WTC11 (cell line): ENCODE results near the gene CACNA1D. TPM values are rescaled to one million over a fixed set of nuclear protein-coding genes. Genes with fewer than 3 reads are reported as not detected.
A peak's percentile ranks its signal among the peaks of the same experiment; 100 is the strongest.

Experiments used
- ATAC-seq: fragments of 200-7000 bp; cut with Tn5 transposase; 2 replicates; pipeline ENCODE4 v1.10.0; 2021; ENCODE audit warnings: mild to moderate bottlenecking, moderate library complexity
- CTCF ChIA-PET: fragments of 300-600 bp; sonication (Branson Sonifier 250); formaldehyde crosslinking; loops from one replicate; lab custom pipeline; 2021; ENCODE audit warnings: antibody characterized with exemption; lab: Charles Lee
- POLR2A ChIA-PET: fragments of 350-600 bp; sonication (Branson Sonifier 250); formaldehyde crosslinking; loops from one replicate; lab custom pipeline; 2021; ENCODE audit warnings: antibody characterized with exemption; lab: Charles Lee
- DNase-seq: peaks from one replicate; pipeline ENCODE4 v3.0.0; 2021; ENCODE audit warnings: low spot score
- H3K27ac Mint-ChIP-seq: 2 replicates; pipeline ENCODE4 v1.8.0; 2021; ENCODE audit warnings: mixed read lengths
- H3K27me3 Mint-ChIP-seq: 2 replicates; pipeline ENCODE4 v1.8.0; 2021; ENCODE audit warnings: low read depth, mild to moderate bottlenecking, moderate library complexity, mixed read lengths
- H3K36me3 Mint-ChIP-seq: 2 replicates; pipeline ENCODE4 v1.8.0; 2021; ENCODE audit warnings: mixed read lengths
- H3K4me1 Mint-ChIP-seq: 2 replicates; pipeline ENCODE4 v1.8.0; 2022; ENCODE audit warnings: mixed read lengths
- H3K4me3 Mint-ChIP-seq: 2 replicates; pipeline ENCODE4 v1.8.0; 2021; ENCODE audit warnings: mild to moderate bottlenecking, moderate library complexity, mixed read lengths
- H3K9me3 Mint-ChIP-seq: 2 replicates; pipeline ENCODE4 v1.8.0; 2021; ENCODE audit warnings: mixed read lengths
- CREB1 ChIP-seq: sonication (generic); formaldehyde crosslinking; IDR thresholded peaks from 2 replicates; pipeline ENCODE4 v1.8.0; 2023; ENCODE audit warnings: mild to moderate bottlenecking, missing genetic modification reagents
- HMGA2 ChIP-seq: fragments of 250-450 bp; sonication (Bioruptor Pico); IDR thresholded peaks from 2 replicates; pipeline ENCODE4 v1.4.0; 2021; ENCODE audit warnings: mild to moderate bottlenecking, moderate library complexity
- NFATC4 ChIP-seq: fragments of 250-450 bp; sonication (Bioruptor Pico); IDR thresholded peaks from 2 replicates; pipeline ENCODE4 v1.9.0; 2021; ENCODE audit warnings: mild to moderate bottlenecking
- NFYB ChIP-seq: sonication (generic); formaldehyde crosslinking; conservative IDR thresholded peaks from 2 replicates; pipeline ENCODE4 v1.8.0; 2022; ENCODE audit warnings: low read depth, missing genetic modification reagents
- RORB ChIP-seq: fragments of 250-450 bp; sonication (Bioruptor Pico); IDR thresholded peaks from 2 replicates; pipeline ENCODE4 v1.9.0; 2021; ENCODE audit warnings: mild to moderate bottlenecking
- ZNF263 ChIP-seq: sonication (generic); formaldehyde crosslinking; IDR thresholded peaks from 2 replicates; pipeline ENCODE4 v1.8.1; 2022; ENCODE audit warnings: low read depth, mild to moderate bottlenecking, moderate library complexity, missing genetic modification reagents
- total RNA-seq: library from RNA; stranded (reverse); gene quantifications from 3 replicates; pipeline ENCODE4 v1.2.3, GENCODE V29; 2021
- TF ChIP-seq, protein P1 (sequence below): fragments of 250-450 bp; sonication (Bioruptor Pico); conservative IDR thresholded peaks from 2 replicates; pipeline ENCODE4 v1.9.0; 2021; ENCODE audit warnings: mild to moderate bottlenecking
- TF ChIP-seq, protein P2 (sequence below): sonication (generic); formaldehyde crosslinking; IDR thresholded peaks from 2 replicates; pipeline ENCODE4 v1.8.0; 2022; ENCODE audit warnings: mild to moderate bottlenecking, missing genetic modification reagents
- TF ChIP-seq, protein P3 (sequence below): sonication (generic); formaldehyde crosslinking; IDR thresholded peaks from 2 replicates; pipeline ENCODE4 v1.8.1; 2023; ENCODE audit warnings: mild to moderate bottlenecking, missing genetic modification reagents
- TF ChIP-seq, protein P4 (sequence below): sonication (generic); formaldehyde crosslinking; IDR thresholded peaks from 2 replicates; pipeline ENCODE4 v1.8.1; 2022; ENCODE audit warnings: missing genetic modification reagents, borderline replicate concordance
- TF ChIP-seq, protein P5 (sequence below): fragments of 200-600 bp; IDR thresholded peaks from 2 replicates; pipeline ENCODE4 v1.8.0; 2022; ENCODE audit warnings: antibody characterized with exemption
- TF ChIP-seq, protein P6 (sequence below): sonication (generic); formaldehyde crosslinking; IDR thresholded peaks from 2 replicates; pipeline ENCODE4 v1.8.0; 2022; ENCODE audit warnings: mild to moderate bottlenecking, missing genetic modification reagents
- TF ChIP-seq, protein P7 (sequence below): sonication (generic); formaldehyde crosslinking; IDR thresholded peaks from 2 replicates; pipeline ENCODE4 v1.8.1; 2023; ENCODE audit warnings: mild to moderate bottlenecking, missing genetic modification reagents, borderline replicate concordance
- TF ChIP-seq, protein P8 (sequence below): fragments of 250-450 bp; sonication (Bioruptor Pico); IDR thresholded peaks from 2 replicates; pipeline ENCODE4 v1.8.0; 2021; ENCODE audit warnings: mild to moderate bottlenecking

Gene CACNA1D
- total RNA-seq, 1 experiment from 2014 or later, result 2.3 TPM

DNA sequence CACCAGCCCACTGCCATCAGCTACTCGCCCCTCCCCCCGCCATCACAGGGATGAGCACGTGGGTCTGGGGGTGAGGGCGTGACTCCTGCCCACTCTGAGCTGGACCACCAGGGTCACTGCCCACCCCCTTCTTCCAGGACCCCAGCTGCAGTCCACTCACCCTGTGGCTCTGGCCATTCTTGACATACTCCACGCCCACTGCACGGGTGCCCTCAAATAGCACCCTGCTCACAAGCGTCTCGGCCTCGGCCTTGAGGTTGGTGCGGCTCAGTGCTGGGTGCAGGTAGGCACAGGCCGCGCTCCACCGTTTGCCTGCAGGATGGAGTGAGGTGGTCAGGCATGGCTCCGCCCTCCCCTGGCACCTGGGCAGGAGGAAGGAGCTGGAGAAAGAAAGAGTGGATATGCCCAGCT is 327.9 kb downstream of the CACNA1D start:
- Mint-ChIP-seq H3K4me3 (no peak overlapping the region), H3K27me3 (no peaks in the 10 kb centered on the region), H3K4me1 (peaks cover 9% of the 10 kb centered on the region), H3K27ac (no peak overlapping the region), H3K36me3 (no peaks in the 10 kb centered on the region; the same call in 1 of the 2 replicates), H3K9me3 (no peaks in the 10 kb centered on the region)
- CTCF ChIA-PET, result interaction anchor here (0.5 to 1.3 kb wide), 7 partner anchors 9 to 129 kb away, joined by 3 to 4 read pairs (median 3); no protein-coding TSS in a partner anchor
- ATAC-seq, result no peak
- TF ChIP-seq, protein P1, sequence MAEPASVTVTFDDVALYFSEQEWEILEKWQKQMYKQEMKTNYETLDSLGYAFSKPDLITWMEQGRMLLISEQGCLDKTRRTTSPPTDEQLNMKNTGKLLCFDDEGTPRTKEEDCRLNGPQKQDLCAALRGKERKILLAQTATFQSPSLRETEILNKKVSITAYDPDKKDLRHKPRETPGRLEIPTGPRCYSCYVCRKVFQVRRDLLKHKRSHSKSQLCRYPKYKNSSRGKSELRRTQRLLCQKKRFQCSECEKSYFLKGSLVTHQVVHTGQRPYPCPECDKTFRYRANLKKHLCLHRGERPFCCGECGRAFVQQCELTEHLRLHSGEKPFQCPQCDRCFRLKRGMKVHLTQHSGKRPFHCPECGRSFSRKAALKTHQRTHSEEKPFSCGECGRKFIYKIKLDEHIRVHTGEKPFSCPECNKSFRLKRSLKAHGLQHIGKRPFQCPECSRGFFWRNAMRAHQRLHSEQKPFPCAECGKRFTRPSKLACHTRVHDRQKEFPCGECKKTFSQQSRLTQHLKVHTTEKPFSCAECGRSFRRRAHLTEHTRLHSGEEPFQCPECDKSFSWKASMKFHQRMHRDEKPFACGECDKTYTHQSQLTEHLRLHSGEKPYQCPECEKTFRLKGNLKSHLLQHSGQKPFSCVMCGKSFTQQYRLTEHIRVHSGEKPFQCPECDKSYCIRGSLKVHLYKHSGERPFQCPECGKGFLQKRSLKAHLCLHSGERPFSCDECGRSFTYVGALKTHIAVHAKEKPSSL (CRISPR knock-in tag), result no peak
- TF ChIP-seq, protein P2, sequence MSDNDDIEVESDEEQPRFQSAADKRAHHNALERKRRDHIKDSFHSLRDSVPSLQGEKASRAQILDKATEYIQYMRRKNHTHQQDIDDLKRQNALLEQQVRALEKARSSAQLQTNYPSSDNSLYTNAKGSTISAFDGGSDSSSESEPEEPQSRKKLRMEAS (CRISPR knock-in tag), result no peak
- TF ChIP-seq, protein P3, sequence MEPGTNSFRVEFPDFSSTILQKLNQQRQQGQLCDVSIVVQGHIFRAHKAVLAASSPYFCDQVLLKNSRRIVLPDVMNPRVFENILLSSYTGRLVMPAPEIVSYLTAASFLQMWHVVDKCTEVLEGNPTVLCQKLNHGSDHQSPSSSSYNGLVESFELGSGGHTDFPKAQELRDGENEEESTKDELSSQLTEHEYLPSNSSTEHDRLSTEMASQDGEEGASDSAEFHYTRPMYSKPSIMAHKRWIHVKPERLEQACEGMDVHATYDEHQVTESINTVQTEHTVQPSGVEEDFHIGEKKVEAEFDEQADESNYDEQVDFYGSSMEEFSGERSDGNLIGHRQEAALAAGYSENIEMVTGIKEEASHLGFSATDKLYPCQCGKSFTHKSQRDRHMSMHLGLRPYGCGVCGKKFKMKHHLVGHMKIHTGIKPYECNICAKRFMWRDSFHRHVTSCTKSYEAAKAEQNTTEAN (CRISPR knock-in tag), result no peak
- TF ChIP-seq, all 79 proteins: peak for 0
- no peak for DNase-seq
- POLR2A ChIA-PET, result interaction anchor here (0.5 kb wide), 1 partner anchor 12 kb away, joined by 3 read pairs; no protein-coding TSS in a partner anchor

DNA sequence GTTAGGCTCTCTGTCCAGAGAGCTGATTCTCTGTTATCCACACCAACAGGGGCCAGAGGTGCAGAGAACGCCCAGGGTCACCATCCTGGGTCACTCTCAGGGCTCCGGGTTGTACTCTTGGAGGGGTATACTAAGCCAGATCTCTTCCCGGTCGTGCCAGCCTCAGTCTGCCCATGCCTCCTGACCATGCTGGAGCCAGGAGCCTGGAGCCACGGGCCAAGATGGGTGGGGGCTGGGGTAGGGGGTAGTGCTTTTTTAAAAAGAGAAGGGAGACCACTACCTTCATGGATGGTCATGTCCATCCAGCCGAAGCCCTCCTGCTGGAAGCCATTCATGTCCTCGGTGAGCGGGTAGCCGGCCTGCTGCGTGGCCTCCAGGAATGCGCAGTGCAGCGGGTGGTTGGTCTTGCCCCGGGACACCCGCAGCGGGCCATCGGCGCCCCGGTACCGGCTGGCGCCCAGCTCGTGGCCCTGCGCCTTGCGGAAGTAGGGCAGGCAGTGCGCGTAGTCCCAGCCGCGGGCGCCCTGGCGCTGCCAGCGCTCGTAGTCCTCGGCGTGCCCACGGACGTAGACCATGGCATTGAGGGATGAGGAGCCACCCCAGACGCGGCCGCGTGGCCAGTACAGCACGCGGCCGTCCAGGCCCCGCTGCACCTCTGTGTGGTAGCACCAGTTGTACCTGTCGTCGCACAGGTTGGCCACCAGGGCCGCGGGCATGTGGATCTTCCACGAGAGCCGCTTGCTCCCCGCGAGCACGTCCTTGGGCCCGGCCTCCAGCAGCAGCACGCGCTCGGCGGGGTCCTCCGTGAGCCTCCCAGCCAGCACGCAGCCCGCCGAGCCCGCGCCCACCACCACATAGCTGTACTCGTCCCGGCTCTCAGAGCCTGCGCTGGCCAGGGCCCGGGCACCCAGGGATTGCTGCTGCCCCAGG is 328.9 kb downstream of the CACNA1D start:
- Mint-ChIP-seq H3K27ac (no peak overlapping the region), H3K4me3 (no peak overlapping the region), H3K4me1 (peaks cover 9% of the 10 kb centered on the region), H3K27me3 (no peaks in the 10 kb centered on the region), H3K36me3 (no peaks in the 10 kb centered on the region; the same call in 1 of the 2 replicates), H3K9me3 (no peaks in the 10 kb centered on the region)
- peak; percentile 59 for DNase-seq
- ChIA-PET POLR2A (no interaction called here), CTCF (interaction anchor here (1.3 kb wide), 1 partner anchor 75 kb away, joined by 3 read pairs; no protein-coding TSS in a partner anchor)
- TF ChIP-seq, protein P4, sequence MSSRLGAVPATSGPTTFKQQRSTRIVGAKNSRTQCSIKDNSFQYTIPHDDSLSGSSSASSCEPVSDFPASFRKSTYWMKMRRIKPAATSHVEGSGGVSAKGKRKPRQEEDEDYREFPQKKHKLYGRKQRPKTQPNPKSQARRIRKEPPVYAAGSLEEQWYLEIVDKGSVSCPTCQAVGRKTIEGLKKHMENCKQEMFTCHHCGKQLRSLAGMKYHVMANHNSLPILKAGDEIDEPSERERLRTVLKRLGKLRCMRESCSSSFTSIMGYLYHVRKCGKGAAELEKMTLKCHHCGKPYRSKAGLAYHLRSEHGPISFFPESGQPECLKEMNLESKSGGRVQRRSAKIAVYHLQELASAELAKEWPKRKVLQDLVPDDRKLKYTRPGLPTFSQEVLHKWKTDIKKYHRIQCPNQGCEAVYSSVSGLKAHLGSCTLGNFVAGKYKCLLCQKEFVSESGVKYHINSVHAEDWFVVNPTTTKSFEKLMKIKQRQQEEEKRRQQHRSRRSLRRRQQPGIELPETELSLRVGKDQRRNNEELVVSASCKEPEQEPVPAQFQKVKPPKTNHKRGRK (CRISPR knock-in tag), result no peak
- TF ChIP-seq HMGA2 (CRISPR knock-in tag), result no peak
- TF ChIP-seq RORB (CRISPR knock-in tag), result no peak
- TF ChIP-seq, protein P5, sequence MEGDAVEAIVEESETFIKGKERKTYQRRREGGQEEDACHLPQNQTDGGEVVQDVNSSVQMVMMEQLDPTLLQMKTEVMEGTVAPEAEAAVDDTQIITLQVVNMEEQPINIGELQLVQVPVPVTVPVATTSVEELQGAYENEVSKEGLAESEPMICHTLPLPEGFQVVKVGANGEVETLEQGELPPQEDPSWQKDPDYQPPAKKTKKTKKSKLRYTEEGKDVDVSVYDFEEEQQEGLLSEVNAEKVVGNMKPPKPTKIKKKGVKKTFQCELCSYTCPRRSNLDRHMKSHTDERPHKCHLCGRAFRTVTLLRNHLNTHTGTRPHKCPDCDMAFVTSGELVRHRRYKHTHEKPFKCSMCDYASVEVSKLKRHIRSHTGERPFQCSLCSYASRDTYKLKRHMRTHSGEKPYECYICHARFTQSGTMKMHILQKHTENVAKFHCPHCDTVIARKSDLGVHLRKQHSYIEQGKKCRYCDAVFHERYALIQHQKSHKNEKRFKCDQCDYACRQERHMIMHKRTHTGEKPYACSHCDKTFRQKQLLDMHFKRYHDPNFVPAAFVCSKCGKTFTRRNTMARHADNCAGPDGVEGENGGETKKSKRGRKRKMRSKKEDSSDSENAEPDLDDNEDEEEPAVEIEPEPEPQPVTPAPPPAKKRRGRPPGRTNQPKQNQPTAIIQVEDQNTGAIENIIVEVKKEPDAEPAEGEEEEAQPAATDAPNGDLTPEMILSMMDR, result peak; percentile 37; the same call in 1 of the 2 replicates
- peak; percentile 94 for ATAC-seq

DNA sequence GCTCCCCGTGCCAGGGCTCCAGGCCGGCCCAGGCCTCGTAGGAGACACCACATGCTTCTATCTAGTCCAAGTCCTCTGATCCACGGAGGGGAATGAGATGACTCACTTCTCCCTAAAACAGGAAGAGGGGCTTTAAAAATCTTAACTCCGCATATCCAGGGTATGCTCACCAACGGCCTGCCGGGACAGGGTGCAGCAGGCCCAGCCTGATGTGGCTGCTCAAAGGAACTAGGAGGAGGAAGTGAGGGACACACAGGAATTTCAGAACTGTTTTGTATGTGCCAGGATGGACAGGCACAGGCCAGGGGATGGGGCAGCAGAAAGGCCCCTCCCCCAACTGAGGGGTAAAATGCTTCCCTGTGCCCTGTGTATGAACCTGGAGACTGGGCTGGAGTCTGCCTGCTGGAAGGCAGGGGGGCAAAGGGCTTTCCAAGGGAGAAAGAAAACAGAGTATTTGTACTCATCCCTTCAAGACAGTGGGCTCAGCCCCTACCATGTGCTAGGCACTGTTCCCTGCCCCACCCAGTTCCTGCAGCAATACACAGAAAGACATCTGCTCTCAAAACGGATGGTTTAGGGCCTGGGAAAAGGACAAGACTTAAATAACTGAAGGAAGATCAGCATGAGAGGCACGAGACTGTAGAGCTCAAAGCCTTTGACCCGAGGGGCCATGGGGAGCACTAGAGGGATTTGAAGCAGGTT is 329.7 kb downstream of the CACNA1D start:
- Mint-ChIP-seq H3K36me3 (no peaks in the 10 kb centered on the region; the same call in 1 of the 2 replicates), H3K4me1 (peaks cover 9% of the 10 kb centered on the region), H3K27ac (peak overlapping the region; percentile 52; the same call in 1 of the 2 replicates), H3K9me3 (no peaks in the 10 kb centered on the region), H3K4me3 (no peak overlapping the region), H3K27me3 (no peaks in the 10 kb centered on the region)
- POLR2A ChIA-PET, result no interaction called here
- ATAC-seq (peak; percentile 19; the same call in 1 of the 2 replicates), DNase-seq (no peak)
- CTCF ChIA-PET, result interaction anchor here (1.0 kb wide), 1 partner anchor 21 kb away, joined by 3 read pairs; no protein-coding TSS in a partner anchor
- no peak for TF ChIP-seq NFATC4 (CRISPR knock-in tag)
- TF ChIP-seq, protein P6, sequence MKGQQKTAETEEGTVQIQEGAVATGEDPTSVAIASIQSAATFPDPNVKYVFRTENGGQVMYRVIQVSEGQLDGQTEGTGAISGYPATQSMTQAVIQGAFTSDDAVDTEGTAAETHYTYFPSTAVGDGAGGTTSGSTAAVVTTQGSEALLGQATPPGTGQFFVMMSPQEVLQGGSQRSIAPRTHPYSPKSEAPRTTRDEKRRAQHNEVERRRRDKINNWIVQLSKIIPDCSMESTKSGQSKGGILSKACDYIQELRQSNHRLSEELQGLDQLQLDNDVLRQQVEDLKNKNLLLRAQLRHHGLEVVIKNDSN, result no peak
- no peak for TF ChIP-seq ZNF263 (CRISPR knock-in tag)
- TF ChIP-seq NFYB (CRISPR knock-in tag), result no peak
- TF ChIP-seq, protein P7, sequence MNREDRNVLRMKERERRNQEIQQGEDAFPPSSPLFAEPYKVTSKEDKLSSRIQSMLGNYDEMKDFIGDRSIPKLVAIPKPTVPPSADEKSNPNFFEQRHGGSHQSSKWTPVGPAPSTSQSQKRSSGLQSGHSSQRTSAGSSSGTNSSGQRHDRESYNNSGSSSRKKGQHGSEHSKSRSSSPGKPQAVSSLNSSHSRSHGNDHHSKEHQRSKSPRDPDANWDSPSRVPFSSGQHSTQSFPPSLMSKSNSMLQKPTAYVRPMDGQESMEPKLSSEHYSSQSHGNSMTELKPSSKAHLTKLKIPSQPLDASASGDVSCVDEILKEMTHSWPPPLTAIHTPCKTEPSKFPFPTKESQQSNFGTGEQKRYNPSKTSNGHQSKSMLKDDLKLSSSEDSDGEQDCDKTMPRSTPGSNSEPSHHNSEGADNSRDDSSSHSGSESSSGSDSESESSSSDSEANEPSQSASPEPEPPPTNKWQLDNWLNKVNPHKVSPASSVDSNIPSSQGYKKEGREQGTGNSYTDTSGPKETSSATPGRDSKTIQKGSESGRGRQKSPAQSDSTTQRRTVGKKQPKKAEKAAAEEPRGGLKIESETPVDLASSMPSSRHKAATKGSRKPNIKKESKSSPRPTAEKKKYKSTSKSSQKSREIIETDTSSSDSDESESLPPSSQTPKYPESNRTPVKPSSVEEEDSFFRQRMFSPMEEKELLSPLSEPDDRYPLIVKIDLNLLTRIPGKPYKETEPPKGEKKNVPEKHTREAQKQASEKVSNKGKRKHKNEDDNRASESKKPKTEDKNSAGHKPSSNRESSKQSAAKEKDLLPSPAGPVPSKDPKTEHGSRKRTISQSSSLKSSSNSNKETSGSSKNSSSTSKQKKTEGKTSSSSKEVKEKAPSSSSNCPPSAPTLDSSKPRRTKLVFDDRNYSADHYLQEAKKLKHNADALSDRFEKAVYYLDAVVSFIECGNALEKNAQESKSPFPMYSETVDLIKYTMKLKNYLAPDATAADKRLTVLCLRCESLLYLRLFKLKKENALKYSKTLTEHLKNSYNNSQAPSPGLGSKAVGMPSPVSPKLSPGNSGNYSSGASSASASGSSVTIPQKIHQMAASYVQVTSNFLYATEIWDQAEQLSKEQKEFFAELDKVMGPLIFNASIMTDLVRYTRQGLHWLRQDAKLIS (CRISPR knock-in tag), result no peak
- TF ChIP-seq CREB1 (CRISPR knock-in tag), result no peak
- TF ChIP-seq, protein P8, sequence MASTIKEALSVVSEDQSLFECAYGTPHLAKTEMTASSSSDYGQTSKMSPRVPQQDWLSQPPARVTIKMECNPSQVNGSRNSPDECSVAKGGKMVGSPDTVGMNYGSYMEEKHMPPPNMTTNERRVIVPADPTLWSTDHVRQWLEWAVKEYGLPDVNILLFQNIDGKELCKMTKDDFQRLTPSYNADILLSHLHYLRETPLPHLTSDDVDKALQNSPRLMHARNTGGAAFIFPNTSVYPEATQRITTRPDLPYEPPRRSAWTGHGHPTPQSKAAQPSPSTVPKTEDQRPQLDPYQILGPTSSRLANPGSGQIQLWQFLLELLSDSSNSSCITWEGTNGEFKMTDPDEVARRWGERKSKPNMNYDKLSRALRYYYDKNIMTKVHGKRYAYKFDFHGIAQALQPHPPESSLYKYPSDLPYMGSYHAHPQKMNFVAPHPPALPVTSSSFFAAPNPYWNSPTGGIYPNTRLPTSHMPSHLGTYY (CRISPR knock-in tag), result no peak
